Measurements from ENCODE around the gene NME9.

NME9 gene

GRCh38 chr3:138331143-138331894 is 1.7 kb upstream of the NME9 start:
- DNase-seq = no peak

GRCh38 chr3:138329984-138330293 is 288 bp upstream of the NME9 start:
- no peak for DNase-seq

- peak; percentile 18 for DNase-seq
Observed at GRCh38 chr3:138328341-138328740, 1.3 kb downstream of the NME9 start.

- DNase-seq = no peak
Observed at GRCh38 chr3:138327831-138328230, 1.8 kb downstream of the NME9 start.

GRCh38 chr3:138326866-138327595 is 2.6 kb downstream of the NME9 start:
- no peak for DNase-seq

GRCh38 chr3:138325990-138326389 is 3.7 kb downstream of the NME9 start:
- no peak for DNase-seq

- no peak for DNase-seq
Observed at GRCh38 chr3:138323971-138324370, 5.7 kb downstream of the NME9 start.

GRCh38 chr3:138317687-138318086 is 12.0 kb downstream of the NME9 start:
- DNase-seq = no peak

GRCh38 chr3:138314751-138315150 is 14.9 kb downstream of the NME9 start:
- DNase-seq = no peak

GRCh38 chr3:138310494-138310893 is 19.2 kb downstream of the NME9 start:
- DNase-seq = no peak

GRCh38 chr3:138308783-138309182 is 20.9 kb downstream of the NME9 start:
- DNase-seq = no peak

- no peak for DNase-seq
Observed at GRCh38 chr3:138307899-138308298, 21.8 kb downstream of the NME9 start.

- DNase-seq = no peak
Observed at GRCh38 chr3:138303474-138303873, 26.2 kb downstream of the NME9 start.

- no peak for DNase-seq
Observed at GRCh38 chr3:138300647-138301046, 29.0 kb downstream of the NME9 start.

- DNase-seq = no peak
Observed at GRCh38 chr3:138297876-138298275, 31.8 kb downstream of the NME9 start.

- DNase-seq = no peak
Observed at GRCh38 chr3:138297059-138297607, 32.5 kb downstream of the NME9 start.

GRCh38 chr3:138296639-138297038 is 33.0 kb downstream of the NME9 start:
- DNase-seq = no peak

GRCh38 chr3:138289701-138290100 is 40.0 kb downstream of the NME9 start:
- DNase-seq = no peak

GRCh38 chr3:138289260-138289659 is 40.4 kb downstream of the NME9 start:
- no peak for DNase-seq

GRCh38 chr3:138284957-138285477 is 44.6 kb downstream of the NME9 start:
- no peak for DNase-seq

GRCh38 chr3:138284079-138284478 is 45.6 kb downstream of the NME9 start:
- no peak for DNase-seq

GRCh38 chr3:138282836-138283235 is 46.8 kb downstream of the NME9 start:
- DNase-seq = no peak

- DNase-seq = no peak
Observed at GRCh38 chr3:138281561-138281960, 48.1 kb downstream of the NME9 start.

- DNase-seq = no peak
Observed at GRCh38 chr3:138271189-138271794, 58.4 kb downstream of the NME9 start.

All from SHP77 treated with DMSO at 0.1 percent for 48 hours (cell line).